Superior temporal gyrus (tissue), 1 donor: ENCODE measurements around the gene BAIAP2L2.
"Not testable (repeated sequence)": the region's sequence is repeated elsewhere in the genome, so short reads cannot be mapped to it uniquely, and the experiment has no call there.

Experiments
- DNase-seq: peaks from one replicate; pipeline ENCODE4 v3.0.0-alpha.2; 2016; ENCODE audit errors: extremely low spot score

Gene BAIAP2L2

DNA sequence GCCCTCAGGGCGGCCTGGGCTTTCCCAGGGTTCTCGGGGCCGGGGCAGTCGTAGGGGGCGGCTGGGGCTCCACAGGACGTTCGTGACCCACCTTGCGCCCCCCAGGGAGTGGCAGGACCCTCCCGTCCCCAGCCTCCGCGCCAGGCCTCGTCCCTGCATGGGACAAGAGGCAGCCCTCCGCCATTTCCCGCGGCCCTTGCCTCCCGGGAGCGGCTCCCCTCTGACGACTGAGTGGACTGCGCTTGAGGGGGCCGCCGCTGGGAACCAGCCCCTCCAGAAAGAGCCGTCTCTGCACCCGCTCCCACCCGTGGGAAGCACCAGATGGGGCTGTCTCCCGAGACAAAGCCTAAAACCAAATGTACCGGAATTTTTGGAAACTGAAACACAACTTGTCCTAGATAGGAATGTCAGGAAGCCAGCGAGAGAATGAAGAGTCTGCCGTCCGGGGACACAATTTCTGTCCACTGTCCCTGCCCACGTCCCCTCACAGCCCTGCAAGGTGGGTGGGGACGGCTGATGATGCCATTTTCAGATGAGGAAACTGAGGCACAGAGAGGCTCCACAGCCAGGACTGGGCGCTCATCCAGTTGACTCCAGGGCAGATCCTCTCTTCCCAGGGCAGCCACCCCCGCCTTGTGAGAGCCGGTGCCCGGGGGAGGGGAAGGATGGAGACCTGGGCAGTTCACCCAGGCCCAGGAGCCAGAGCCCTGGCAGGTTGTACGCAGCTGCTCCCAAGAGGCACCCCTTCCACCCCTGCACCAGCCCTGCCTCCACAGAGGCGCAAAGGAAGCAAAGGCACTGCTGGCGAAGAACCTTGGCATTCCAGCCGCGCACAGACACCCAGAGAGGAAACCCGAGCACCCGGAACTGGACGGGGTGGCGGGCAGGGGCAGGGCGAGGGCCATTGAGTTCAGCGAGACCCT lies 71.3 kb downstream of the BAIAP2L2 start:
- no peak for DNase-seq

DNA sequence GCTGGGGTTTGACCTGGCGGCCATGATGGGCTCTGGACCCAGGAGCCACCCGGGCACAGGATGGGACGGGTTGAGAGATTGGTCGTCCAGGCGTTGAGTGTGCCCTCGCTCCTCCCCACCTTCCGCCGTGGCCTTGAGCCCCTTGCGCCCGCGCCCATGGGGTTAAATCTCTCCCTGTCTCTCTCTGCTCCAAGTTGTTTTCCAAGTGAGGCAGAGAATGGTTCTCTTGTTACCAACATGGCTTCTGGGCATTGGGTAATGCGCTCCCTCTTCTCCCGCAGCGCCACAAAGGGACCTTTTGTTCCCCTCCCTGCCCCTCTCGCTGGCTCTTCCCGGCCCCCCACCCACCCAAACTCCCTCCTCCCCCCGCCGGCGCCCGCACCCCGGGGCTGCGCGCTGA lies 72.1 kb downstream of the BAIAP2L2 start:
- peak; percentile 92 for DNase-seq

DNA sequence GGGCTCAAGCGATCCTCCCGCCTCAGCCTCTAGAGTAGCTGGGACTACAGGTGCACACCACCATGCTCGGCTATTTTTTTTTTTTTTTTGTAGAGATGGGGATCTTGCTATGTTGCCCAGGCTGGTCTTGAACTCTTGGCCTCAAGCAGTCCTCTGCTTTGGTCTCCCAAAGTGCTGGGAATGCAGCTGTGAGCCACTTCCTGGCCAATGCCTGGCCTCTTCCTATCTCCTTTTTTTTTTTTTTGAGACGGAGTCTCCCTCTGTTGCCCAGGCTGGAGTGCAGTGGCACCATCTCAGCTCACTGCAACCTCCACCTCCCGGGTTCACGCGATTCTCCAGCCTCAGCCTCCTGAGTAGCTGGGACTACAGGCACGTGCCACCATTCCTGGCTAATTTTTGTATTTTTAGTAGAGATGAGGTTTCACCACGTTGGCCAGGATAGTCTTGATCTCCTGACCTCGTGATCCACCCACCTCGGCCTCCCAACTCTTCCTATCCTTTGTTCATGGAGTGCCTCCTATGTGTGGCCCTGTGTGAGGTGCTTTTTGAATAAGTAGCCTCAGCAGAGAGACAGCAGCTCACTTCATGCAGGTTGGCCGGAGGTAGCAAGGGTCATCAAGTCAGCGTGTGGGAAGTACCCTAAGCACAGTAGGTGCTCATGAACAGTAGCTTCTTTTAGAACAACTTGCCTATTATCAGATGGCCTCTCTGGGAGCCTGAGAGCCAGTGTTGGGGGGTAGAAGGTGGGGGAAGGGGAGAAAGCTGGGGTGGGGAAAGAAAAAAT lies 72.9 kb downstream of the BAIAP2L2 start:
- DNase-seq: not testable (repeated sequence)

DNA sequence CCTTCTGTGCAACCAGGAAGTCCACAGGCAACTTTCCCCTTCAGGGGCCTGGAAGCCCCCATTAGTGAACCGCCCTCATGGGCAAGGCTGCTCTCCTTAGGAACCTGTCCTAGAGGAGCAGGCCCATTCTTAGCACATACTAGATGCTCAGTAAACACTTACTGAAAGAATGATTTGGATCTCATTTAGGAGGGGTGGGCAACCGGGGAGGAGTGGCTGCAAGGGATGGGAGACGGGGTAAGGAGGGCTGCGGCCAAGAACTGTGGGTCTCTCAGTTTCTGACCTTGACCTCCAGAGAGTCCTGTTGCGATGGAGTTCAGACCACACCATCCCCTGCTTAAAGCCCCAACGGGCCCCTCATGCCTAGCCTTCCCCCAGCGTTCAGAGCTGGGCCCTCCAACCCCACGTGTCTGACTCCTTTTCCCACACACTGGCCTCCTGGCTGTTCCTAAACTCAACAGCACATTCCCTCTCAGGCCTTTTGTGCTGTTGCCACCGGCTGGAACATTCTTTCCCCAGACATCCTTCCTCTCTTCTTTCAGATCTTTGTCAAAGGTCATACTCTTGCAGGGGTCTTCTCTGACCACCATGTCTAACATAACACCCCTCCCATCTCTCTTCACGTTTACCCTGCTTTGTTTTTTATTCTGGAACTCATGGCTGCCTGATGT lies 74.0 kb downstream of the BAIAP2L2 start:
- DNase-seq: no peak

DNA sequence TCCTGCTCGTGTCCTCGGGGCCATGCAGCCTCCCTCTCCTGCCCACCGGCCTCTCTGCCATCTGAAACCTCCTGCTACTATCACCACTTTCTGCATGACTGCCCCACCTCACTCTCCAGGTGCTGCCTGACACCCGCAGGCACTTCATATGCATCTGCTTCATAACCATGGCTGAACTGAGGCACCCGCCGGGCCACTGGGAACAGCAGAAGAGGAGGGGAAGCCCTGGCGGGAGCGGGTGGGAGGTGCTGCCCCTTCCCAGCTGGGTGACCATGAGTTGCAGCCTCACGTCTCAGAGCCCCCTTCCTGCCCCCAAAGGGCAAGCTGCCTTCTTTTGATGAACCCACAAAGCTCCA lies 75.0 kb downstream of the BAIAP2L2 start:
- no peak for DNase-seq
